G401 (cell line): ENCODE data around the gene SERPINB6. TPM values are rescaled to one million over a fixed set of nuclear protein-coding genes. Genes with fewer than 3 reads are reported as not detected.
"Not testable (repeated sequence)": the region's sequence is repeated elsewhere in the genome, so short reads cannot be mapped to it uniquely, and the experiment has no call there.

Source experiments
- DNase-seq: peaks from one replicate; pipeline ENCODE4 v3.0.0-alpha.2; 2015; ENCODE audit warnings: low spot score
- in situ Hi-C: cut with HindIII; loops from 2 replicates; pipeline ENCODE4 v1.10.0; 2016; ENCODE audit warnings: low sequenced_read_pairs, mixed read lengths
- total RNA-seq: library from RNA; depleted of rRNA; stranded (reverse); fragments of >200 nt; shearing (Covaris generic); gene quantifications from 2 replicates; pipeline ENCODE4 v1.2.3, GENCODE V29; 2014

Gene SERPINB6
- total RNA-seq, 1 experiment from 2014 or later = 147 TPM

GRCh38 chr6:2920671-2921112, 50.7 kb downstream of the SERPINB6 start:
- in situ Hi-C loops = no loop called here
- no peak for DNase-seq

- DNase-seq = no peak
- in situ Hi-C loops = no loop called here
These were observed 51.5 kb downstream of the SERPINB6 start for GRCh38 chr6:2919886-2920285.

- DNase-seq = no peak
- in situ Hi-C loops = no loop called here
These were observed 52.0 kb downstream of the SERPINB6 start for GRCh38 chr6:2919401-2919800.

- in situ Hi-C loops = no loop called here
- DNase-seq = no peak
These were observed 52.4 kb downstream of the SERPINB6 start for GRCh38 chr6:2918936-2919335.

- in situ Hi-C loops = no loop called here
- no peak for DNase-seq
These were observed 53.4 kb downstream of the SERPINB6 start for GRCh38 chr6:2917801-2918445.

- in situ Hi-C loops = no loop called here
- no peak for DNase-seq
These were observed 54.3 kb downstream of the SERPINB6 start for GRCh38 chr6:2917065-2917464.

- DNase-seq = no peak
- in situ Hi-C loops = no loop called here
These were observed 55.0 kb downstream of the SERPINB6 start for GRCh38 chr6:2916158-2916925.

GRCh38 chr6:2915150-2915549, 56.2 kb downstream of the SERPINB6 start:
- in situ Hi-C loops = no loop called here
- DNase-seq = no peak

GRCh38 chr6:2914318-2914660, 57.1 kb downstream of the SERPINB6 start:
- in situ Hi-C loops = no loop called here
- no peak for DNase-seq

- in situ Hi-C loops = no loop called here
- no peak for DNase-seq
These were observed 57.6 kb downstream of the SERPINB6 start for GRCh38 chr6:2913621-2914317.

GRCh38 chr6:2911171-2911570, 60.2 kb downstream of the SERPINB6 start:
- in situ Hi-C loops = no loop called here
- no peak for DNase-seq

GRCh38 chr6:2909718-2910117, 61.6 kb downstream of the SERPINB6 start:
- DNase-seq = no peak
- in situ Hi-C loops = no loop called here

GRCh38 chr6:2909051-2909606, 62.2 kb downstream of the SERPINB6 start:
- in situ Hi-C loops, DNase-seq: not testable (repeated sequence)

- in situ Hi-C loops = not testable (repeated sequence)
- DNase-seq = peak; percentile 15
These were observed 62.9 kb downstream of the SERPINB6 start for GRCh38 chr6:2908516-2908915.

GRCh38 chr6:2903411-2904185, 67.8 kb downstream of the SERPINB6 start:
- DNase-seq = peak; percentile 29
- in situ Hi-C loops = not testable (repeated sequence)

- DNase-seq, in situ Hi-C loops: not testable (repeated sequence)
These were observed 69.5 kb downstream of the SERPINB6 start for GRCh38 chr6:2901645-2902502.

GRCh38 chr6:2900821-2901644, 70.3 kb downstream of the SERPINB6 start:
- peak; percentile 66 for DNase-seq
- in situ Hi-C loops = no loop called here
